HEK293T (cell line): Measurements from ENCODE around the gene SYCE1.

ENCODE experiments used
- ARNT ChIP-seq: fragments of 450-650 bp; IDR thresholded peaks from 2 replicates; pipeline ENCODE4 v1.6.1; 2017; ENCODE audit warnings: mild to moderate bottlenecking
- BHLHE40 ChIP-seq: fragments of 450-650 bp; IDR thresholded peaks from 2 replicates; pipeline ENCODE4 v1.6.1; 2016; ENCODE audit warnings: mild to moderate bottlenecking, moderate library complexity, borderline replicate concordance
- CTBP1 ChIP-seq: fragments of 450-650 bp; IDR thresholded peaks from 2 replicates; pipeline ENCODE4 v1.6.1; 2016; ENCODE audit warnings: borderline replicate concordance
- FOXA1 ChIP-seq: fragments of 450-650 bp; IDR thresholded peaks from 2 replicates; pipeline ENCODE4 v1.6.1; 2016; ENCODE audit warnings: mild to moderate bottlenecking
- FOXK2 ChIP-seq: fragments of 450-650 bp; IDR thresholded peaks from 2 replicates; pipeline ENCODE4 v1.6.1; 2016; ENCODE audit warnings: mild to moderate bottlenecking
- FOXM1 ChIP-seq: fragments of 450-650 bp; IDR thresholded peaks from 2 replicates; pipeline ENCODE4 v1.6.1; 2017; ENCODE audit warnings: mild to moderate bottlenecking, borderline replicate concordance
- SUZ12 ChIP-seq: fragments of 450-650 bp; IDR thresholded peaks from 2 replicates; pipeline ENCODE4 v1.6.1; 2016; ENCODE audit warnings: mild to moderate bottlenecking
- ZNF384 ChIP-seq: fragments of 450-650 bp; IDR thresholded peaks from 2 replicates; pipeline ENCODE4 v1.6.1; 2016

- TF ChIP-seq ZNF384 (no peak), FOXA1 (no peak), SUZ12 (no peak), FOXK2 (no peak), BHLHE40 (no peak), FOXM1 (no peak), ARNT (no peak), CTBP1 (no peak)
These were observed 35.8 kb downstream of the SYCE1 start for GRCh38 chr10:133529576-133529946.
